NT2/D1 (cell line): ENCODE data around the gene YAF2.

Experiments used
- YY1 ChIP-seq: IDR thresholded peaks from 2 replicates; pipeline ENCODE4 v1.6.1; 2011; ENCODE audit not compliant: insufficient read length, insufficient read depth
- ZNF274 ChIP-seq: IDR thresholded peaks from 2 replicates; pipeline ENCODE4 v1.6.1; 2011; ENCODE audit warnings: mild to moderate bottlenecking, low read depth, low read length

GRCh38 chr12:42144408-42145196 is 93.4 kb downstream of the YAF2 start, which contains the start of gene GXYLT1:
- TF ChIP-seq ZNF274: no peak
- no peak for TF ChIP-seq YY1
